Stimulated activated CD8-positive, alpha-beta memory T cell treated with anti-CD3 and anti-CD28 coated beads, Interleukin-7, amount 100 ng/mL, for 24 hours (primary cell): ENCODE data around the gene C1GALT1C1.
A peak's percentile ranks its signal among the peaks of the same experiment; 100 is the strongest.
"Not testable (repeated sequence)": the region's sequence is repeated elsewhere in the genome, so short reads cannot be mapped to it uniquely, and the experiment has no call there.

Experiments used
- DNase-seq: peaks from one replicate; pipeline ENCODE4 v3.0.0-alpha.2; 2020; ENCODE audit warnings: low read depth

Gene C1GALT1C1

DNA sequence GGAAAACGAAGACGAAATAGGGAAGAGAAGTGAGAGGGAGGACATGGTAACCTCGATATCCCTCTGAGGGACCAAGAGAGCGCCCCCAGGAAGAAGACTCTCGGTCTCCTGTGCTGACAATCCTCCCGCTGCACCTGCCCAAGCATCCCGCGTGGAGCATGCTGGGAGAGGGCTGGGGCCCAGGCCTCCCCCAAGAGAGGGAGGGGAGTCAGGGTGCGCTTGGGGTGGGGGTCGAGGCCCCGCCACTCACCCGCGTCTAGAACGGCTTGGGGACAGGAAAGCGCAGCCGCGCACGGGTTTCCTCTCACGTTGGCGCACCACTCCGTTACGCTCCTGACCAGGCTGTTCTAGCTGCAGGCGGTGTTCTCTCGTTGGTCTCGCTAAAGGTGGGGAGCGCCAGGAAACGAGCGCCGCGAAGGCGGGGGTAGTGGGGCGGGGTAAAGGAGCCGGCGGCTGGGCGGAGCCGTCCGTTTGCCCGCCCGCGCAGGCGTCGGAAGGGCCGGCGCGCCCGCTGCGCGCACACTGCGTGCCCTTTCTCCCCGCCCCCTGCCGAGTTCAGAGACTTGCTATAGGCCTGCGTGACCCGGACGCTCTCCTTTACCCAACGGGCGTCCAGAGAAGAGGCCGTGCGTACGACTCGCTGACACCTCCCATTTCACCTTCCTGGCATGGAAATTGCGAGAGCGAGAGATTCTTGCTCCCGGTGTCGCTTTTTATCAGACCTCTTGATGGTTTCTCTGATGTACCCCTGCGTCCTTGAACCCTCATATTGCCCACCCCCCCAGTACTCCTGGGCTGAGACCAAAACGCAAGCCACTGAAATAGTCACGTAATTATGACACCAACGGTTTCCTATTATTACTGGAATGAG, at the start of gene C1GALT1C1:
C1GALT1C1 (minus strand) TSS at position 388 of the 871 bp plus-strand sequence. CDS start 2,888 bp downstream, outside the sequence.
- peak; percentile 66 for DNase-seq

GRCh38 chrX:120677004-120677652, 47.3 kb upstream of the C1GALT1C1 start:
- no peak for DNase-seq

GRCh38 chrX:120672841-120673530, 43.1 kb upstream of the C1GALT1C1 start:
- no peak for DNase-seq

- no peak for DNase-seq
These were observed 42.5 kb upstream of the C1GALT1C1 start for GRCh38 chrX:120672389-120672788.

- DNase-seq, result no peak
These were observed 42.1 kb upstream of the C1GALT1C1 start for GRCh38 chrX:120671963-120672362.

DNA sequence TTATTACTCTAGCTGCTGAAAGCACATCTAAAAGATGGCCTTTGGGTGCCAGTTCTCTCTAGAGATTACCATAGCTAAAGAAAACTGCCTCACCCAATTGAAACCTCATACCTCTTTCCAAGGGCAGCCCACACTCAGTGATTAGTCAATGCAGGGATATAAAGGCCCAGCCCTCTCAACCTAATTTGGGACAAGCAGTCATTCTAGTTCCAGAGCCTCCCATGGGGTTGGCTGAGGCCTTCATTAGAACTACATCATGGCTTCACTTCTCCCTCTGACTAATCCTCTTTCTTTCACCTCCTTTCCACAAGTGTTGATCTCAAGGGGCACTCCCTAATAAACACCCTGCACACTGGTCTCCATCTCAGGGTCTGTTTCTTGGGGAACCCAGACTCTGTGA, 38.5 kb upstream of the C1GALT1C1 start:
- no peak for DNase-seq

DNA sequence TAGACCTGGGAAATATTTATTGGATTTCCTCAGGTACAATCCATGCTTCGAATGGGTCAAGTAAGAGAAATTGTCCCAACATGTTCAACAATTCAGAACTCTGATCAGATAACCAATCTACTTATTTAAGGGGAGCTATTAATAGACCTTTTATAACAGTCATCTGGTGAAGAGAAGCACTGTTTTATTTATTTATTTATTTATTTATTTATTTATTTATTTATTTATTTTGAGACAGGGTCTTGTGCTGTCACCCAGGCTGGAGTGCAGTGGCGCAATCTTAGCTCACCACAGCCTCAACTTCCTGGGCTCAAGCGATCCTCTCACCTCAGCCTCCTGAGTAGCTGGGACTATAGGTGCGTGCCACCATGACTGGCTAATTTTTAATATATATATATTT, 34.7 kb upstream of the C1GALT1C1 start:
- DNase-seq, result not testable (repeated sequence)

DNA sequence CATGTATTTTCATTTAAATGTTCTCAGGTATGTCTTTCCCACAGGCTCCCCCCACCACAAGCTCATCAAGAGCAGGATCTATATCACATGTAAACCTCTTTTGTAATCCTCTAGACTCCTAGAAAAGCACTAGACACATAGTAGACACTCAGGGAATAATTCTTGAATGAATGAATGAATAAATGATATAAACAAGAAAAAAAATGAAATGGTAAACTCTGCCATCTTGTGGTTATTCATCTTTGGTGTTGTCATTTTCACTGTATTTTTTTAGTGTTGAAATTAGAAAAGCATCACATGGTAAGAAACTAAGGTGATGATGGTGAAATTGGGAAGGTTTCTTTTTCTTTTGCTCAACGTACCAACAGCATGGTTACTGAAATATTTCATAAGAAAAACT, 34.2 kb upstream of the C1GALT1C1 start:
- no peak for DNase-seq

GRCh38 chrX:120662662-120663061, 32.8 kb upstream of the C1GALT1C1 start:
- no peak for DNase-seq

DNA sequence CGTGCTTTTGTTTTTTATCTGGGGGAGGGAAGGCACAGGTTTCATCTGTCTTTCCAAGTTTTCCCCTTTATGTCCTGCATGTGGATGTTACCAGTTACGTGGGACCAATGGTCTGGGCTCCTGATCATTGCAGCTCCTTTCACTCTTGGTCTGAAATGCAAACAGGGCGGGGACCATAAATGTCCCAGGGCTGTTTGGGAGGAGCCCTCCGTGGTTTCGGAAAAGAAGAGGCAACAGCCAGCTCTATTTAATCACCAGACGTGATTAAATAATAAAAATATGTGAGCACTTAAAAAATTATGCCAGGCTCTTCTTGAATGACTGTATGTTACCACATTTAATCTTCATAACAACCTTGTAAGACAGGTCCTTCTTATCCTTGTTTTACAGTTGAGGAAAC, 30.8 kb upstream of the C1GALT1C1 start:
- DNase-seq, result no peak

GRCh38 chrX:120653000-120653399, 23.1 kb upstream of the C1GALT1C1 start:
- no peak for DNase-seq

DNA sequence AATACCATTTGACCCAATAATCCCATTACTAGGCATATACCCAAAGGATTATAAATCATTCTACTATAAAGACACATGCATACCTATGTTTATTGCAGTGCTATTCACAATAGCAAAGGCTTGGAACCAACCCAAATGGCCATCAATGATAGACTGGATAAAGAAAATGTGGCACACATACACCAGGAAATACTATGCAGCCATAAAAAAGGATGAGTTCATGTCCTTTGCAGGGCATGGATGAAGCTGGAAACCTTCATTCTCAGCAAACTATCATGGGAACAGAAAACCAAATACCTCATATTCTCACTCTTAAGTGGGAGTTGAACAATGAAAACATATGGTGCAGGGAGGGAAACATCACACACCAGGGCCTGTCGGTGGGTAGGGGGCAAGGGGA, 22.4 kb upstream of the C1GALT1C1 start:
- not testable (repeated sequence) for DNase-seq

GRCh38 chrX:120647127-120647526, 17.3 kb upstream of the C1GALT1C1 start:
- DNase-seq, result no peak

GRCh38 chrX:120642871-120643270, 13.0 kb upstream of the C1GALT1C1 start:
- DNase-seq, result no peak

DNA sequence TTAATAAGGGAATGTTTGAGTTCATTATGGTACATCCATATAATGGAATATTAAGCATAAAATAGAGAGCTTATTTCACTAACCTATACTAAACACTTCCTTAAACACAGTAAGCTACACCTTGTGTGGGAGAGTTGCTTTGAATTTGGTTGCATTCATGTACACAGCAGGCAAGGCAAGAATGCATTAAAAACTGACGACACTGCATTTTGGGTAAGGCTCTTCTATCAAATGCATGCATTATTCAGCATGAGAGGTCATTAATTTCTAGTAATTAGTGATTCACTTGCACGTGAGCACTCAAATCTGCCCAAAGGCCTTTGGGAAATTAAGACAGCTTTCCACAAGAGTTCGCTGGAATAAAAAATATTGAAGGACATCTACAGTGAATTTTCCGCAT, 8.8 kb upstream of the C1GALT1C1 start:
- DNase-seq, result no peak

DNA sequence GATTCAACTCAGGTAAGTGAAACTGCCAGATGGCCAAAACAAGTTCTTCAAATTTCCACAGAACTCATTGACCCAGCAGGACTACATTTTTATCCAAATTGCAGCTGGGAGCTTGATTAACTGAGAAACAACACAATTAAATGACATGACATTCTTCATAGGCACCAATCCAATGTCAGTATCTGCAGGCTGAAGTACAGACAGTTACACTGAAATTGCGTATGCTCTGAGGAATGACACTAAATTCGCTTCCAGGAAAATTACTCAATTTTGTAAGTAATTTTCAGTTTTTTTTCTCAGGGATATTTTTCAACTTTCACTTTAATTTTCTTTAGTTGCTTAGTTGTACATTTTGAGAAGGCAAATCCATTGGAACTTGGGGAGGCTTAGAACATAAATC, 4.5 kb downstream of the C1GALT1C1 start:
- DNase-seq, result no peak

DNA sequence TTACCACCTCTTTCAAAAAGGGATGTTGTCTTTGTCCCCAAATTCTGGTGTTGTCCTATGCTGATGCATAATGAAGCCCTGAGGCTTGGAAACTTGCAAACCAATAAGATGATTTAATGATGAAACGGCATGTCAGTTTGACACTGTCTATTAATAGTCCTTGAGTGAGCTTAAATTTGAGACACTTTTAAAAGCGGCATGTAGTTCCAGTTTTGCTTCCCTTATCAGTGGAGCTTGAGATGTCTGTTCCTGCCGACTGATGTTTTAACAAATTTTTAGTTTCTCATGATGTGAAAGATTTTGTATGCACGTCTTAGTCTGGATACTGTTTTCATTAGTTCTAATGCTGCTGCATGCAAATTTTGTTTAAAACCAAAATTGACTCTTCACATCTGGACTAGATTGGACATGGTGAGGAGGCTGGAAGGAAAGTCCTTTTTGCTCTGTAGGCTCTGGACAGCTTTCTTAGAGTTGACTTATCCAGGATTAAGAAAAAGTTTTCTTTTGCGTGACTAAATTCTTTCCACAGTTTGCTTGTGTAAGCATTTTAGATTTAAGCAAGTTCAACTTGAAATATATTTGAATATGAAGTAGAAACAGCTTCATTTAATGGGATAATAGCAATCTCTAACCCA, 11.7 kb downstream of the C1GALT1C1 start:
- no peak for DNase-seq

DNA sequence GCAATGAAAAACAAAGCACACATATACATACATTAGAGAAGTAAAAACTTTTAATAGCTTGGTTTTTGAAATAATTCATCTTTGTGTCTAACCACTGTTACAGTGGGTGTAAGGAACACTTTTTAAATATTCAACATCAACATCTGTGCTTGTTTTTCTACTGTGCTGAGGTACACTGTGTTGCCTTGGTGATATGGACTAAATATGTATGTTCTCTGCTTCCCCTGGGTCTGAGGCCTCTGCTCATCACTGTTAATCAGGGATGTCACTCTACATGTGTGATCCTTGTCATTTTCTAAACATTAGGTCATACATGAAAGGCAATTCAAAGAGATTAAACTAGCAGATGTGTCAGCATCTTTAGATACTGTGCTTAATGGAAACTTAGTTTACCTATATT, 15.0 kb downstream of the C1GALT1C1 start:
- DNase-seq, result no peak

DNA sequence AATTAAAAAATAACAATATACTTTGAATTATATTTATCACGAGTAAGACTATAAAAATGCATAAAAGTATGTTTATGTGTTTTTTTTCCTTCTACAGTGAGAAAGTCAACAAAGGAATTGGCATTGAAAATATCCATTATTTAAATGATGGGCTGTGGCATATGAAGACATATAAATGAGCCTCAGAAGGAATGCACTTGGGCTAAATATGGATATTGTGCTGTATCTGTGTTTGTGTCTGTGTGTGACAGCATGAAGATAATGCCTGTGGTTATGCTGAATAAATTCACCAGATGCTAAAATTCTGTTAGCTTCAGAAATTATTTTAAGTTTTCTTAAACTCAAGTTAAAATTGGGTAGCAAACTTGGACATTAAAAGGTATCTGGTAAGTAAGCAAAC, 17.8 kb downstream of the C1GALT1C1 start:
- DNase-seq, result no peak

DNA sequence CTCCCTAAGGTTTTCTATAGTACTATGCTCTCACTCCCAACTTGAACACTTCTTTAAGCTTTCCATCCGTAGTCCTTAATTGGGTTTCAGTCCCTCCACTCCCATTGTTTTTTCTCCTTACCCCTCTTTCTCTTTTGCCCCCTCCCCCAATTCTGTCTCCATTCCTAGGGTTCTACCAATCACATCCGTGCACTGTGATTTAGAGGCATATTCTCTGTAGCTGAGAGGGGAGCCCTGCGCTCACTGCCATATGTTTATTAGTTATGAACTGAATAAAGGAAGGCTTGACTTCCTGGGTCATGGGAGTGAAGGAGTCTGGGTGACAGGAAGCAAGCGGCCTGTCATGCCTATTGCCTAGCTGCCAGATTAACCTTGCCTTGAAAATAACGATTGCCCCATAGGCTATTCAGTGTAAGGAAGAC, 25.5 kb downstream of the C1GALT1C1 start:
- DNase-seq, result no peak

- peak; percentile 38 for DNase-seq
These were observed 26.0 kb downstream of the C1GALT1C1 start, which contains the start of gene MCTS1 for GRCh38 chrX:120603707-120604360. Gene MCTS1, plus strand, starts transcription at chrX:120604101. Its CDS starts 136 bp downstream, at chrX:120604237.

- no peak for DNase-seq
These were observed 44.2 kb downstream of the C1GALT1C1 start for GRCh38 chrX:120585702-120586101.
